Right lobe of liver (tissue), 6 donors: ENCODE results near the gene IPO11. TPM values are rescaled to one million over a fixed set of nuclear protein-coding genes. Genes with fewer than 3 reads are reported as not detected.

Experiments used
- ATAC-seq, 4 donors: fragments of 200-7000 bp; cut with Tn5 transposase; one replicate each; pipeline ENCODE4 v1.9.1; 2020; ENCODE audit warnings: mild to moderate bottlenecking in 4 of 4, moderate library complexity in 4 of 4
- DNase-seq, 3 donors: peaks; one replicate each; pipeline ENCODE4 v3.0.0-alpha.2; 2020
- H3K27ac ChIP-seq, 3 donors: fragments of 200-600 bp; one replicate each; pipeline ENCODE4 v1.8.0; 2022
- H3K27me3 ChIP-seq, 2 donors: fragments of 200-600 bp; one replicate each; pipeline ENCODE4 v1.8.0; 2022
- H3K36me3 ChIP-seq, 4 donors: fragments of 200-600 bp; sonication (generic) in 1 of 4; one replicate each; pipeline versions ENCODE4 v1.5.1 to v1.8.0; 2017 to 2022; ENCODE audit warnings: control low read depth in 1 of 4
- H3K4me1 ChIP-seq, 4 donors: fragments of 200-600 bp; sonication (generic) in 1 of 4; one replicate each; pipeline versions ENCODE4 v1.5.1 to v1.8.0; 2017 to 2022; ENCODE audit warnings: control low read depth in 1 of 4
- H3K4me3 ChIP-seq, 3 donors: fragments of 200-600 bp; one replicate each; pipeline ENCODE4 v1.8.0; 2022
- H3K9me3 ChIP-seq, 4 donors: fragments of 200-600 bp; sonication (generic) in 1 of 4; one replicate each; pipeline versions ENCODE4 v1.5.1 to v1.8.0; 2017 to 2022; ENCODE audit warnings: control low read depth in 1 of 4
- CTCF ChIP-seq, 4 donors: fragments of 200-600 bp in 3 of 4; fragments of 450-650 bp in 1 of 4; IDR thresholded peaks; one replicate each; pipeline versions ENCODE4 v1.5.1 to v1.8.0; 2016 to 2022; ENCODE audit warnings: antibody characterized with exemption in 4 of 4, mild to moderate bottlenecking in 2 of 4
- POLR2A ChIP-seq: fragments of 450-650 bp; IDR thresholded peaks from one replicate; pipeline ENCODE4 v1.6.1; 2017; ENCODE audit warnings: antibody characterized with exemption, mild to moderate bottlenecking
- WGBS: methylation state at CpG from one replicate; pipeline ENCODE4 v1.1.6; 2018; ENCODE audit warnings: low coverage, low lambda C conversion rate; ENCODE audit not compliant: insufficient coverage; ENCODE audit errors: missing lambda C conversion rate; 5-methylcytosine and 5-hydroxymethylcytosine counted together
- intact Hi-C, 2 donors: fragments of 100-400 bp; cut with DNase I; formaldehyde crosslinking; loops; one replicate each; pipeline versions ENCODE4 v1.11.2 to v1.14.1; 2022
- total RNA-seq, 6 experiments: library from RNA; depleted of rRNA in 2 of 6; stranded (reverse); fragments of >200 nt in 2 of 6; fragmentation: NEBNext Ultra II Directional in 3 of 6; extraction: Animal tissue kit (Norgen Biotek cat#: 25700) in 3 of 6; gene quantifications; one replicate each; pipeline versions ENCODE4 v1.1.0 to v1.2.4, GENCODE V29; 2016 to 2023
- donor health status: DM: no; HTN: yes; CAD: no.
- donor health status: DM: no; HTN: no; CAD: no.
- donor health status: DM: no; HTN: no; CAD: no.
- donor health status: DM: no; HTN: yes; CAD: no.
- donor health status: DM: no; HTN: yes; CAD: no.

IPO11 gene
- total RNA-seq, 6 experiments from 2014 or later, result 8.3 to 15.7 (median 13.6) TPM

GRCh38 chr5:62640446-62640845 is 227.9 kb downstream of the IPO11 start:
- Histone ChIP-seq H3K27me3 (no peaks in the 10 kb centered on the region), H3K4me3 (no peak overlapping the region), H3K27ac (no peak overlapping the region), H3K4me1 (no peaks in the 10 kb centered on the region), H3K9me3 (no peaks in the 10 kb centered on the region), H3K36me3 (no peaks in the 10 kb centered on the region)
- DNase-seq (no peak), ATAC-seq (peak in 2 of 4 donors; percentile 20 to 30)
- intact Hi-C loops, result no loop called here
- WGBS, result 70% methylated on average over 2 of the region's 4 CpGs
- TF ChIP-seq POLR2A, result no peak
- no peak for TF ChIP-seq CTCF (IDR thresholded peaks at IDR 0.05)

GRCh38 chr5:62642468-62642867 is 229.9 kb downstream of the IPO11 start:
- ATAC-seq, result no peak
- intact Hi-C loops, result no loop called here
- TF ChIP-seq CTCF (IDR thresholded peaks at IDR 0.05), result no peak
- no peak for TF ChIP-seq POLR2A

GRCh38 chr5:62643556-62644451 is 231.2 kb downstream of the IPO11 start:
- intact Hi-C loops, result no loop called here
- ATAC-seq (peak in 2 of 4 donors; percentile 18 to 30), DNase-seq (no peak)
- H3K27ac ChIP-seq, result no peak overlapping the region
- H3K36me3 ChIP-seq, result no peaks in the 10 kb centered on the region
- no peak overlapping the region for H3K4me3 ChIP-seq
- TF ChIP-seq POLR2A (no peak), CTCF (IDR thresholded peaks at IDR 0.05) (no peak)
- no peaks in the 10 kb centered on the region for H3K27me3 ChIP-seq
- no peaks in the 10 kb centered on the region for H3K4me1 ChIP-seq
- no peaks in the 10 kb centered on the region for H3K9me3 ChIP-seq
- WGBS, result 67% methylated on average over 5 of the region's 17 CpGs

More at GRCh38 chr5:62642468-62642867, 229.9 kb downstream of the IPO11 start:
- WGBS, result 88% methylated on average over 6 of the region's 6 CpGs
- Histone ChIP-seq H3K4me3 (no peak overlapping the region), H3K36me3 (no peaks in the 10 kb centered on the region), H3K27me3 (no peaks in the 10 kb centered on the region), H3K9me3 (no peaks in the 10 kb centered on the region), H3K4me1 (no peaks in the 10 kb centered on the region), H3K27ac (no peak overlapping the region)
- DNase-seq, result no peak

GRCh38 chr5:62645223-62645622 is 232.7 kb downstream of the IPO11 start:
- ATAC-seq, result no peak
- intact Hi-C loops, result no loop called here
- no peaks in the 10 kb centered on the region for H3K9me3 ChIP-seq
- H3K4me3 ChIP-seq, result no peak overlapping the region
- 63% methylated on average over 3 of the region's 3 CpGs for WGBS
- TF ChIP-seq CTCF (IDR thresholded peaks at IDR 0.05), result no peak
- TF ChIP-seq POLR2A, result no peak
- H3K27ac ChIP-seq, result no peak overlapping the region
- no peaks in the 10 kb centered on the region for H3K36me3 ChIP-seq
- no peaks in the 10 kb centered on the region for H3K27me3 ChIP-seq
- H3K4me1 ChIP-seq, result no peaks in the 10 kb centered on the region
- DNase-seq, result no peak
